ENCODE results near the gene C19orf53. TPM values are rescaled to one million over a fixed set of nuclear protein-coding genes. Genes with fewer than 3 reads are reported as not detected.

C19orf53 gene
- polyA plus RNA-seq, 1 donor (not counting 4 experiments of a cell fraction or from before 2014, with no cell fraction given): 143 TPM

DNA sequence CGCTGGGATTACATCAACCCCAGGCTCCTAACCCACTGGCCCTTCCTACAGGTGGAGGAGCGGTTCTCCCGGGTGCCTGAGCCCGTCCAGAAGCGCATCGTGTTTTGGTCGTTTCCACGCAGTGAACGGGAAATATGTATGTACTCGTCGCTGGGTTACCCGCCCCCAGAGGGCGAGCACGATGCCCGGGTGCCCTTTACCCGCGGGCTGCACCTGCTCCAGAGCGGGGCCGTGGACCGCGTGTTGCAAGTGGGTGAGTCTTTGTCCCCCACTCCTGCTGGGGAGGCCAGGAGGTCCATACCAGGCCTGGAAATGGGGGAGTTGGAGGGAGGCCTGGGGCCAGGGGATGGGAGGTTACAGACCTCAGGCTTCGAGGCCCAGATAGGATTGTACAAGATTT, 25.4 kb downstream of the C19orf53 start:
- no peak for TF ChIP-seq EZH2 (IDR thresholded peaks at IDR 0.05; ENCODE audit: low read length)
- TF ChIP-seq, protein P1, sequence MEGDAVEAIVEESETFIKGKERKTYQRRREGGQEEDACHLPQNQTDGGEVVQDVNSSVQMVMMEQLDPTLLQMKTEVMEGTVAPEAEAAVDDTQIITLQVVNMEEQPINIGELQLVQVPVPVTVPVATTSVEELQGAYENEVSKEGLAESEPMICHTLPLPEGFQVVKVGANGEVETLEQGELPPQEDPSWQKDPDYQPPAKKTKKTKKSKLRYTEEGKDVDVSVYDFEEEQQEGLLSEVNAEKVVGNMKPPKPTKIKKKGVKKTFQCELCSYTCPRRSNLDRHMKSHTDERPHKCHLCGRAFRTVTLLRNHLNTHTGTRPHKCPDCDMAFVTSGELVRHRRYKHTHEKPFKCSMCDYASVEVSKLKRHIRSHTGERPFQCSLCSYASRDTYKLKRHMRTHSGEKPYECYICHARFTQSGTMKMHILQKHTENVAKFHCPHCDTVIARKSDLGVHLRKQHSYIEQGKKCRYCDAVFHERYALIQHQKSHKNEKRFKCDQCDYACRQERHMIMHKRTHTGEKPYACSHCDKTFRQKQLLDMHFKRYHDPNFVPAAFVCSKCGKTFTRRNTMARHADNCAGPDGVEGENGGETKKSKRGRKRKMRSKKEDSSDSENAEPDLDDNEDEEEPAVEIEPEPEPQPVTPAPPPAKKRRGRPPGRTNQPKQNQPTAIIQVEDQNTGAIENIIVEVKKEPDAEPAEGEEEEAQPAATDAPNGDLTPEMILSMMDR (optimal IDR thresholded peaks at IDR 0.05 in 1 of 3, IDR thresholded peaks at IDR 0.05 in 1 of 3, conservative IDR thresholded peaks at IDR 0.05 in 1 of 3; ENCODE audit: extremely low read depth in 1 of 3, insufficient read depth in 2 of 3, low read length in 3 of 3): no peak
- Histone ChIP-seq H4K20me1 (ENCODE audit: control insufficient read depth, extremely low read depth, insufficient read depth, low read length) (no peaks in the 10 kb centered on the region), H3K36me3 (ENCODE audit: control insufficient read depth in 2 of 2, extremely low read depth in 1 of 2, insufficient read depth in 2 of 2, low read length in 2 of 2) (peaks cover under 1 to 4% of the 10 kb centered on the region in 2 experiments), H3K9me3 (ENCODE audit: control insufficient read depth, low read depth, low read length) (no peaks in the 10 kb centered on the region), H3K4me3 (ENCODE audit: control insufficient read depth in 2 of 3, extremely low read depth in 1 of 3, insufficient read depth in 2 of 3, low read depth in 1 of 3, low read length in 3 of 3) (no peak overlapping the region), H3K27me3 (ENCODE audit: control insufficient read depth, extremely low read depth, insufficient read depth, low read length) (no peaks in the 10 kb centered on the region), H3K27ac (ENCODE audit: control insufficient read depth, insufficient read depth, low read length) (no peak overlapping the region), H2AFZ (ENCODE audit: control insufficient read depth, low read length) (no peak overlapping the region), H3K4me1 (ENCODE audit: control insufficient read depth, extremely low read depth, insufficient read depth, low read length) (peaks cover 23% of the 10 kb centered on the region), H3K4me2 (ENCODE audit: control insufficient read depth, extremely low read depth, insufficient read depth, low read depth, low read length) (no peak overlapping the region), H3K9me1 (ENCODE audit: control insufficient read depth, extremely low read depth, insufficient read depth, low read length) (peaks cover 2% of the 10 kb centered on the region), H3K9ac (ENCODE audit: control insufficient read depth, extremely low read depth, insufficient read depth, low read length) (no peak overlapping the region), H3K79me2 (ENCODE audit: control insufficient read depth, insufficient read depth, low read length) (peaks cover 4% of the 10 kb centered on the region)
- FAIRE-seq: no peak
- dilution Hi-C loops (cut with MboI; ENCODE audit: extremely low pct_ligation_motif_present, low sequenced_read_pairs): no loop called here
- no peak for DNase-seq (ENCODE audit: low read depth, low spot score)

DNA sequence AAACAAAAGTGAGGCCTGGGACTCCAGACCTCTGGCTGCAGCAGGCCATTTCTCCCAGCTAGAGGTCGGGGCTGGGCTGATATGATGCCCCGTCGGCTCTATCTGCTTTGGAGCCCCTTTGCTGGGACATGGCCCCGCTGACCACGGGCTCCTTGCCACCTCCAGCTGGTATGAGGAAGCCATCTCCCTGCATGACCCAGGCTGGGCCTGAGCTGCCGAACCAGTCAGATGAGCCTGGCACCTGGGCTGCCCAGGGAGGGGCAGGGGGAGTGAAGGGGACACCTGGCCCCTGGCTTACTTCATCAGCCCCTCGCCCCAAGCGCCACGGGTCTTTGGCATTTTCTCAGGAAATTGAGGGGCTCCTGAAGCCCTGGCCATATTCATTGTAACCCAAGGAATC, 28.8 kb downstream of the C19orf53 start:
- dilution Hi-C loops (cut with MboI; ENCODE audit: extremely low pct_ligation_motif_present, low sequenced_read_pairs): no loop called here
- H3K27ac ChIP-seq (ENCODE audit: control insufficient read depth, insufficient read depth, low read length): no peak overlapping the region
- DNase-seq (ENCODE audit: low read depth, low spot score) (no peak), FAIRE-seq (no peak)
- H2AFZ ChIP-seq (ENCODE audit: control insufficient read depth, low read length): no peak overlapping the region
- H3K9ac ChIP-seq (ENCODE audit: control insufficient read depth, extremely low read depth, insufficient read depth, low read length): no peak overlapping the region
- H3K27me3 ChIP-seq (ENCODE audit: control insufficient read depth, extremely low read depth, insufficient read depth, low read length): no peaks in the 10 kb centered on the region
- TF ChIP-seq, protein P1 (optimal IDR thresholded peaks at IDR 0.05 in 1 of 3, IDR thresholded peaks at IDR 0.05 in 1 of 3, conservative IDR thresholded peaks at IDR 0.05 in 1 of 3; ENCODE audit: extremely low read depth in 1 of 3, insufficient read depth in 2 of 3, low read length in 3 of 3): no peak
- TF ChIP-seq EZH2 (IDR thresholded peaks at IDR 0.05; ENCODE audit: low read length): no peak
- no peak overlapping the region for H3K4me3 ChIP-seq (ENCODE audit: control insufficient read depth in 2 of 3, extremely low read depth in 1 of 3, insufficient read depth in 2 of 3, low read depth in 1 of 3, low read length in 3 of 3)
- no peaks in the 10 kb centered on the region for H4K20me1 ChIP-seq (ENCODE audit: control insufficient read depth, extremely low read depth, insufficient read depth, low read length)
- no peaks in the 10 kb centered on the region for H3K79me2 ChIP-seq (ENCODE audit: control insufficient read depth, insufficient read depth, low read length)
- H3K4me1 ChIP-seq (ENCODE audit: control insufficient read depth, extremely low read depth, insufficient read depth, low read length): peaks cover 3% of the 10 kb centered on the region
- no peaks in the 10 kb centered on the region for H3K9me3 ChIP-seq (ENCODE audit: control insufficient read depth, low read depth, low read length)
- H3K4me2 ChIP-seq (ENCODE audit: control insufficient read depth, extremely low read depth, insufficient read depth, low read depth, low read length): no peak overlapping the region
- no peaks in the 10 kb centered on the region for H3K9me1 ChIP-seq (ENCODE audit: control insufficient read depth, extremely low read depth, insufficient read depth, low read length)
- H3K36me3 ChIP-seq (ENCODE audit: control insufficient read depth in 2 of 2, extremely low read depth in 1 of 2, insufficient read depth in 2 of 2, low read length in 2 of 2): peaks cover 4 to 11% of the 10 kb centered on the region in 2 experiments
